Measurements from ENCODE around the gene RFTN1. TPM values are rescaled to one million over a fixed set of nuclear protein-coding genes. Genes with fewer than 3 reads are reported as not detected.

Gene RFTN1
- total and polyA plus RNA-seq, 8 donors: 1.9 to 14.0 (median 2.9) TPM

- Histone ChIP-seq H3K9me3 (no peaks in the 10 kb centered on the region), H3K4me3 (no peak overlapping the region), H3K36me3 (no peaks in the 10 kb centered on the region), H3K27me3 (no peaks in the 10 kb centered on the region), H3K27ac (no peak overlapping the region), H3K4me1 (no peaks in the 10 kb centered on the region)
- ATAC-seq (no peak), DNase-seq (peak in 1 of 6 donors; percentile 26), FAIRE-seq (no peak)
- TF ChIP-seq CTCF (IDR thresholded peaks at IDR 0.05): no peak
- WGBS, 2 donors: 74 to 82% methylated on average over 6 of the region's 6 CpGs
- intact Hi-C loops (cut with DNase I): no loop called here
These were observed 104.5 kb downstream of the RFTN1 start for GRCh38 chr3:16409032-16409431.

GRCh38 chr3:16407366-16407765 lies 106.1 kb downstream of the RFTN1 start:
- no peaks in the 10 kb centered on the region for H3K27me3 ChIP-seq
- H3K9me3 ChIP-seq: no peaks in the 10 kb centered on the region

GRCh38 chr3:16406579-16406978 lies 106.9 kb downstream of the RFTN1 start:
- intact Hi-C loops (cut with DNase I): no loop called here
- ATAC-seq (no peak), FAIRE-seq (no peak), DNase-seq (no peak)
- H3K27me3 ChIP-seq: no peaks in the 10 kb centered on the region
- no peak for TF ChIP-seq CTCF (IDR thresholded peaks at IDR 0.05)
- H3K4me3 ChIP-seq: no peak overlapping the region
- no peaks in the 10 kb centered on the region for H3K9me3 ChIP-seq
- H3K27ac ChIP-seq: no peak overlapping the region
- H3K4me1 ChIP-seq: no peaks in the 10 kb centered on the region
- no peaks in the 10 kb centered on the region for H3K36me3 ChIP-seq
- whole genome bisulfite sequencing, 2 donors: 46 to 49% methylated on average over 2 of the region's 2 CpGs

More at GRCh38 chr3:16407366-16407765, 106.1 kb downstream of the RFTN1 start:
- no peak for DNase-seq
- H3K36me3 ChIP-seq: no peaks in the 10 kb centered on the region
- no peak overlapping the region for H3K27ac ChIP-seq
- no peak for FAIRE-seq
- intact Hi-C loops (cut with DNase I): no loop called here
- no peak for ATAC-seq
- no peak overlapping the region for H3K4me3 ChIP-seq
- TF ChIP-seq CTCF (IDR thresholded peaks at IDR 0.05): no peak
- H3K4me1 ChIP-seq: no peaks in the 10 kb centered on the region
- 47 to 52% methylated on average over 2 of the region's 2 CpGs for WGBS, 2 donors

DNA sequence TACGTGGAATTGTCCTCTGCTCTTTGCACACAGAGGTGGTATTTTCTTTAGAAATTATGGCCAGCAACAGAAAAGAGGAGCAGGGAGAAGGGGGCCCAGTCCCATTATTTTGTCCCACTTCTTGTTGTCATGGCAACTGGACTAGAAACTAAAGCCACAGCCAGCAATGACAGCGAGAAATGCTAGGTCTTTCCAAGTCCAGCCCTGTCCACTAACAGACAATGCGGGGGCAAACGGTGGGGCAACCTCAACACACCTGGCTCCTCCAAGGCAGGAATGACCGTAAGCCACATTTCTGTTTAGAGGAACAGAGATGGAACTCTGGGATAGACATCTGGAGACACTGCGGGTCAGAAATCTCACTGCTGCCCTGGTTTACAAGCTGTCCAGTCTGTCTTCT lies 107.3 kb downstream of the RFTN1 start:
- no peaks in the 10 kb centered on the region for H3K4me1 ChIP-seq
- no peak overlapping the region for H3K4me3 ChIP-seq
- H3K36me3 ChIP-seq: no peaks in the 10 kb centered on the region
- 70 to 82% methylated on average over 6 of the region's 6 CpGs for WGBS, 2 donors
- FAIRE-seq (no peak), ATAC-seq (no peak), DNase-seq (no peak)
- intact Hi-C loops (cut with DNase I): no loop called here
- TF ChIP-seq CTCF (IDR thresholded peaks at IDR 0.05): no peak
- no peaks in the 10 kb centered on the region for H3K9me3 ChIP-seq
- H3K27me3 ChIP-seq: no peaks in the 10 kb centered on the region
- H3K27ac ChIP-seq: no peak overlapping the region

- Histone ChIP-seq H3K4me1 (no peaks in the 10 kb centered on the region), H3K27me3 (no peaks in the 10 kb centered on the region), H3K36me3 (no peaks in the 10 kb centered on the region), H3K9me3 (no peaks in the 10 kb centered on the region), H3K4me3 (no peak overlapping the region), H3K27ac (no peak overlapping the region)
- no peak for DNase-seq
- intact Hi-C loops (cut with DNase I): no loop called here
- no peak for FAIRE-seq
- WGBS, 2 donors: 82 to 87% methylated on average over 6 of the region's 6 CpGs
- TF ChIP-seq CTCF (IDR thresholded peaks at IDR 0.05): no peak
- ATAC-seq: no peak
These were observed 109.1 kb downstream of the RFTN1 start for GRCh38 chr3:16404349-16404895.

Measured in pancreas (tissue), 10 donors.